IMR-90 (cell line): ENCODE measurements around the gene NALCN. TPM values are rescaled to one million over a fixed set of nuclear protein-coding genes. Genes with fewer than 3 reads are reported as not detected.

Experiments used
- ATAC-seq: fragments of 200-7000 bp; cut with Tn5 transposase; 2 replicates; pipeline ENCODE4 v1.9.1; 2020; ENCODE audit warnings: low read depth, mild to moderate bottlenecking, moderate library complexity
- BruUV-seq: library from RNA; stranded (reverse); fragments of 400-500 nt; replicated peaks from 2 replicates; lab custom pipeline; 2021; lab: Mats Ljungman, UMichigan
- CTCF ChIA-PET: fragments of 300-600 bp; formaldehyde crosslinking; extraction: SDS; loops from one replicate; lab custom pipeline; 2021; ENCODE audit warnings: antibody characterized with exemption; lab: Yijun Ruan, JAX
- POLR2A ChIA-PET: fragments of 300-600 bp; sonication (Branson Sonifier 250); formaldehyde crosslinking; loops from one replicate; lab custom pipeline; 2022; ENCODE audit warnings: antibody characterized with exemption; ENCODE audit not compliant: unreplicated experiment; lab: Charles Lee
- DNase-seq: peaks from one replicate; pipeline ENCODE4 v3.0.0; 2013
- H2AFZ ChIP-seq: replicated peaks from 2 replicates; pipeline ENCODE3; 2013; ENCODE audit warnings: low read length, mild to moderate bottlenecking; ENCODE audit not compliant: poor library complexity
- H2AK5ac ChIP-seq: 2 replicates; pipeline ENCODE4 v1.6.1; 2013; ENCODE audit warnings: low read depth, low read length, inconsistent platforms
- H2AK9ac ChIP-seq: replicated peaks from 2 replicates; pipeline ENCODE3; 2013; ENCODE audit warnings: mild to moderate bottlenecking, low read depth, low read length, moderate library complexity; ENCODE audit not compliant: poor library complexity
- H2BK120ac ChIP-seq: 2 replicates; pipeline ENCODE4 v1.6.1; 2013; ENCODE audit warnings: low read depth, low read length, inconsistent platforms
- H2BK15ac ChIP-seq: 3 replicates; pipeline ENCODE4 v1.6.1; 2013; ENCODE audit warnings: low read depth, low read length, inconsistent platforms
- H2BK20ac ChIP-seq: 2 replicates; pipeline ENCODE4 v1.6.1; 2013; ENCODE audit warnings: low read depth, mild to moderate bottlenecking, inconsistent platforms, low read length, moderate library complexity
- H2BK5ac ChIP-seq: 2 replicates; pipeline ENCODE4 v1.6.1; 2013; ENCODE audit warnings: mild to moderate bottlenecking, low read depth, low read length, inconsistent platforms; ENCODE audit not compliant: poor library complexity, severe bottlenecking
- H3K14ac ChIP-seq: replicated peaks from 2 replicates; pipeline ENCODE4 v1.6.1; 2013; ENCODE audit warnings: low read depth, low read length, inconsistent platforms
- H3K18ac ChIP-seq: 2 replicates; pipeline ENCODE4 v1.6.1; 2013; ENCODE audit warnings: low read depth, low read length, control low read depth
- H3K23ac ChIP-seq: 2 replicates; pipeline ENCODE4 v1.6.1; 2013; ENCODE audit warnings: low read depth, low read length, inconsistent platforms
- H3K27ac ChIP-seq: 2 replicates; pipeline ENCODE4 v1.5.1; 2013; ENCODE audit warnings: mild to moderate bottlenecking, control low read depth, low read length; ENCODE audit not compliant: insufficient read depth
- H3K27me3 ChIP-seq: 2 replicates; pipeline ENCODE4 v1.6.1; 2013; ENCODE audit warnings: low read length; ENCODE audit not compliant: control insufficient read depth, insufficient read depth
- H3K36me3 ChIP-seq: 2 replicates; pipeline ENCODE4 v1.6.1; 2013; ENCODE audit warnings: low read length, mixed read lengths; ENCODE audit not compliant: control insufficient read depth, insufficient read depth
- H3K4ac ChIP-seq: 2 replicates; pipeline ENCODE4 v1.6.1; 2013; ENCODE audit warnings: low read depth, low read length, inconsistent platforms
- H3K4me1 ChIP-seq: 2 replicates; pipeline ENCODE4 v1.6.1; 2013; ENCODE audit warnings: low read length, mixed read lengths; ENCODE audit not compliant: control insufficient read depth, insufficient read depth
- H3K4me2 ChIP-seq: 2 replicates; pipeline ENCODE4 v1.6.1; 2013; ENCODE audit warnings: low read depth, mild to moderate bottlenecking, control low read depth, low read length, moderate library complexity
- H3K4me3 ChIP-seq: 2 replicates; pipeline ENCODE4 v1.5.1; 2013; ENCODE audit warnings: low read depth, mild to moderate bottlenecking, control low read depth, low read length, moderate library complexity; ENCODE audit not compliant: insufficient read depth
- H3K56ac ChIP-seq: 2 replicates; pipeline ENCODE4 v1.6.1; 2013; ENCODE audit warnings: low read length, inconsistent platforms; ENCODE audit not compliant: insufficient read depth; ENCODE audit errors: extremely low read depth
- H3K79me1 ChIP-seq, 2 experiments: 2 replicates each; pipeline ENCODE4 v1.6.1; 2013; ENCODE audit warnings: low read length in 2 of 2, inconsistent platforms in 1 of 2, low read depth in 1 of 2
- H3K9ac ChIP-seq: 2 replicates; pipeline ENCODE4 v1.6.1; 2013; ENCODE audit warnings: low read depth, low read length, control low read depth
- H3K9me1 ChIP-seq: 2 replicates; pipeline ENCODE4 v1.6.1; 2013; ENCODE audit warnings: low read length, inconsistent platforms; ENCODE audit not compliant: insufficient read depth
- H3K9me3 ChIP-seq: 2 replicates; pipeline ENCODE4 v1.6.1; 2013; ENCODE audit warnings: low read length; ENCODE audit not compliant: control insufficient read depth, insufficient read depth
- H4K20me1 ChIP-seq: 2 replicates; pipeline ENCODE4 v1.6.1; 2013; ENCODE audit warnings: low read length, inconsistent platforms; ENCODE audit not compliant: insufficient read depth
- H4K5ac ChIP-seq: 2 replicates; pipeline ENCODE4 v1.6.1; 2013; ENCODE audit warnings: mild to moderate bottlenecking, low read depth, low read length, control low read depth
- H4K8ac ChIP-seq, 2 experiments: 2 replicates each; pipeline ENCODE4 v1.6.1; 2013; ENCODE audit warnings: low read depth in 2 of 2, low read length in 2 of 2, control low read depth in 1 of 2, inconsistent platforms in 1 of 2
- H4K91ac ChIP-seq: 2 replicates; pipeline ENCODE4 v1.6.1; 2013; ENCODE audit warnings: low read depth, low read length, inconsistent platforms; ENCODE audit not compliant: insufficient read depth
- MXI1 ChIP-seq: IDR thresholded peaks from 2 replicates; pipeline ENCODE4 v1.6.1; 2012; ENCODE audit warnings: low read depth, mild to moderate bottlenecking, low read length, moderate library complexity, borderline replicate concordance
- USF2 ChIP-seq: fragments of 150-350 bp; IDR thresholded peaks from 2 replicates; pipeline ENCODE4 v1.6.1; 2017; ENCODE audit warnings: mild to moderate bottlenecking, antibody characterized with exemption, low read length, low read depth
- WGBS, 2 experiments: methylation state at CpG; one replicate each; pipeline versions ENCODE4 v1.1.5 to v1.1.7; 2013; ENCODE audit warnings: missing lambda C conversion rate in 2 of 2; ENCODE audit not compliant: insufficient read length in 1 of 2; ENCODE audit errors: extremely low coverage in 2 of 2; 5-methylcytosine and 5-hydroxymethylcytosine counted together
- dilution Hi-C: fragments of 300-500 bp; cut with HindIII; formaldehyde crosslinking; loops from one replicate; pipeline ENCODE4 v1.14.3; 2018; ENCODE audit warnings: low sequenced_read_pairs; ENCODE audit not compliant: unreplicated experiment
- in situ Hi-C: fragments of 300-500 bp; cut with MboI; formaldehyde crosslinking; loops from 3 replicates; pipeline ENCODE4 v1.14.3; 2019; ENCODE audit warnings: low sequenced_read_pairs, inconsistent platforms, mixed read lengths
- intact Hi-C: fragments of 100-400 bp; cut with micrococcal nuclease; formaldehyde crosslinking; loops from 2 replicates; pipeline ENCODE4 v1.10.0; 2022
- polyA plus RNA-seq, 3 experiments: library from polyadenylated mRNA; depleted of rRNA; stranded (reverse); fragments of >200 nt; gene quantifications; 2 replicates each; pipeline ENCODE4 v1.2.3, GENCODE V29; 2012; ENCODE audit warnings: low replicate concordance in 1 of 3
- total RNA-seq: library from RNA; depleted of rRNA; stranded (reverse); fragments of >200 nt; gene quantifications from 2 replicates; pipeline ENCODE4 v1.2.3, GENCODE V29; 2012

NALCN gene
- total and polyA plus RNA-seq, 2 of the 4 experiments (the other 2 are of a cell fraction), result 2.9 to 4.8 TPM

GRCh38 chr13:101412076-101412475 is 4.2 kb downstream of the NALCN start (continued):
- TF ChIP-seq USF2, result no peak

GRCh38 chr13:101408992-101409656 is 7.2 kb downstream of the NALCN start:
- in situ Hi-C loops (no loop called here), intact Hi-C loops (no loop called here)
- CTCF ChIA-PET, result no interaction called here

More at GRCh38 chr13:101408992-101409656, 7.2 kb downstream of the NALCN start:
- Histone ChIP-seq H2AK9ac (no peak overlapping the region), H3K27me3 (no peaks in the 10 kb centered on the region), H4K20me1 (no peaks in the 10 kb centered on the region), H3K4me3 (no peak overlapping the region), H3K4me2 (no peak overlapping the region), H4K8ac (no peak overlapping the region), H3K23ac (no peak overlapping the region), H3K9me1 (no peaks in the 10 kb centered on the region), H2BK5ac (no peak overlapping the region), H4K5ac (no peak overlapping the region), H3K79me1 (no peaks in the 10 kb centered on the region), H3K18ac (no peak overlapping the region), H3K9ac (no peak overlapping the region), H2AFZ (no peak overlapping the region), H3K4ac (no peak overlapping the region), H3K56ac (no peak overlapping the region), H2AK5ac (no peak overlapping the region), H4K91ac (no peak overlapping the region), H3K14ac (no peak overlapping the region), H3K36me3 (no peaks in the 10 kb centered on the region), H3K27ac (no peak overlapping the region), H2BK15ac (no peak overlapping the region; the same call in 1 of the 3 replicates), H2BK120ac (no peak overlapping the region), H3K4me1 (no peaks in the 10 kb centered on the region), H3K9me3 (no peaks in the 10 kb centered on the region), H2BK20ac (no peak overlapping the region)
- BruUV-seq, result no TSS peak
- DNase-seq (no peak), ATAC-seq (no peak)
- WGBS, 2 experiments, result no CpG with 5 or more reads among the region's 6 CpGs
- no peak for TF ChIP-seq MXI1
- POLR2A ChIA-PET, result no interaction called here
- dilution Hi-C loops, result no loop called here
